ENCODE data around the gene MAEA. TPM values are rescaled to one million over a fixed set of nuclear protein-coding genes. Genes with fewer than 3 reads are reported as not detected.
A peak's percentile ranks its signal among the peaks of the same experiment; 100 is the strongest.
"Not testable (repeated sequence)": the region's sequence is repeated elsewhere in the genome, so short reads cannot be mapped to it uniquely, and the experiment has no call there.

The MAEA gene
- total RNA-seq, 8 experiments from 2014 or later: 28.5 to 80.7 (median 56.7) TPM

GRCh38 chr4:1276984-1277383 lies 12.7 kb upstream of the MAEA start:
- no peak overlapping the region for H3K27ac ChIP-seq
- no peak for ATAC-seq (replicated peaks in 6 of 8)
- H3K4me1 ChIP-seq (replicated peaks in 1 of 2): no peaks in the 10 kb centered on the region
- in situ Hi-C loops (cut with MboI; ENCODE audit: low pct_unique_long_range_greater_than_20kb in 2 of 9, low sequenced_read_pairs in 9 of 9, unreplicated experiment in 9 of 9): no loop called here
- WGBS, 10 experiments: 20 to 82% (median 61%) methylated on average over 1 to 2 of the region's 2 CpGs; no CpG with 5 or more reads in 4 of the 10 experiments
- H3K4me3 ChIP-seq: no peak overlapping the region

- no peak for ATAC-seq (replicated peaks in 6 of 8)
- no peaks in the 10 kb centered on the region for H3K4me1 ChIP-seq (replicated peaks in 1 of 2)
- in situ Hi-C loops (cut with MboI; ENCODE audit: low pct_unique_long_range_greater_than_20kb in 2 of 9, low sequenced_read_pairs in 9 of 9, unreplicated experiment in 9 of 9): no loop called here
- no peak overlapping the region for H3K27ac ChIP-seq
- WGBS, 10 experiments: 46 to 83% (median 73%) methylated on average over 3 to 15 of the region's 15 CpGs; no CpG with 5 or more reads in 1 of the 10 experiments
- H3K4me3 ChIP-seq: no peak overlapping the region
Observed at GRCh38 chr4:1277667-1278665, 11.7 kb upstream of the MAEA start.

- ATAC-seq (replicated peaks in 6 of 8): no peak
- 60 to 100% (median 82%) methylated on average over 1 to 4 of the region's 10 CpGs; no CpG with 5 or more reads in 4 of the 10 experiments for WGBS, 10 experiments
Observed at GRCh38 chr4:1279253-1279652, 10.4 kb upstream of the MAEA start.

GRCh38 chr4:1283711-1284110 lies 6.0 kb upstream of the MAEA start:
- ATAC-seq (replicated peaks in 6 of 8): no peak
- 0 to 100% (median 86%) methylated on average over 1 to 4 of the region's 9 CpGs; no CpG with 5 or more reads in 3 of the 10 experiments for WGBS, 10 experiments

More at GRCh38 chr4:1279253-1279652, 10.4 kb upstream of the MAEA start:
- no peaks in the 10 kb centered on the region for H3K4me1 ChIP-seq (replicated peaks in 1 of 2)
- in situ Hi-C loops (cut with MboI; ENCODE audit: low pct_unique_long_range_greater_than_20kb in 2 of 9, low sequenced_read_pairs in 9 of 9, unreplicated experiment in 9 of 9): no loop called here
- no peak overlapping the region for H3K27ac ChIP-seq
- no peak overlapping the region for H3K4me3 ChIP-seq

DNA sequence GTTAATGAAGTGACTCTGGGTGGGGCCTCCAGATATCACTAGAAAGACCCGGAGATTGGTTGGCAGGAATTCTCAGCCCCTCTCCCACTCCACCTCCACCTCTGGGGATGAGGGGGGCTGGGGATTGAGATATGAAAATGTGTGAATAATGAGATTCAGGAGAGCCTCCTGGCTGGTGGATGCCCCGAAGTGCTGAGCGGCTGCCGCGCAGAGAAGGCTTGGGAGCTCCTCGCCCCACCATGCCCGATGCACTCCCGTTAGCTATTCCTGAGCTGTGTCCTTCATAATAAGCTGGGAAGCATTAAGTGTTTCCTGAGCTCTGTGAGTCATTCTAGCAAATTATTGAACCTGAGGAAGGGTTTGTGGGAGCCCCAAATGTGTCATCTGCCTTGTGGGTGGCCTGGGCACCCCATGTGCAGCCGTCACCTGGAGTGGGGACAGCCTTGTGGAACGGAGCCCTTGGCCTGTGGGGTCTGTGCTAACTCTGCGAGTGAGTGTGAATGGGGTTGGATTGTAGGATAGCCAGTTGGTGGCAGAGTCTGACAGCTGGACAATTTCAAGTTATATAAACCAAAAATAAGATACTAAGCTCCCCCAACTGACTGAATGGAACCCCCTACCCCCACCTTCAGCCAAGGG lies 4.4 kb upstream of the MAEA start:
- ATAC-seq (replicated peaks in 6 of 8): no peak
- H3K4me3 ChIP-seq: no peak overlapping the region
- H3K27ac ChIP-seq: no peak overlapping the region
- 73 to 100% (median 83%) methylated on average over 1 to 8 of the region's 11 CpGs; no CpG with 5 or more reads in 5 of the 10 experiments for WGBS, 10 experiments
- in situ Hi-C loops (cut with MboI; ENCODE audit: low pct_unique_long_range_greater_than_20kb in 2 of 9, low sequenced_read_pairs in 9 of 9, unreplicated experiment in 9 of 9): no loop called here
- H3K4me1 ChIP-seq (replicated peaks in 1 of 2): peaks cover 4 to 6% of the 10 kb centered on the region in 2 donors

More at GRCh38 chr4:1283711-1284110, 6.0 kb upstream of the MAEA start:
- Histone ChIP-seq H3K4me3 (no peak overlapping the region), H3K4me1 (replicated peaks in 1 of 2) (peaks cover 2% of the 10 kb centered on the region in 2 donors), H3K27ac (no peak overlapping the region)
- in situ Hi-C loops (cut with MboI; ENCODE audit: low pct_unique_long_range_greater_than_20kb in 2 of 9, low sequenced_read_pairs in 9 of 9, unreplicated experiment in 9 of 9): no loop called here

GRCh38 chr4:1285790-1286553 lies 3.7 kb upstream of the MAEA start:
- WGBS, 10 experiments: 6 to 89% (median 67%) methylated on average over 2 to 5 of the region's 21 CpGs; no CpG with 5 or more reads in 3 of the 10 experiments
- in situ Hi-C loops (cut with MboI; ENCODE audit: low pct_unique_long_range_greater_than_20kb in 2 of 9, low sequenced_read_pairs in 9 of 9, unreplicated experiment in 9 of 9): no loop called here
- H3K4me1 ChIP-seq (replicated peaks in 1 of 2): peaks cover 6 to 9% of the 10 kb centered on the region in 2 donors
- ATAC-seq (replicated peaks in 6 of 8): peak in 1 of 8 experiments; percentile 1
- H3K27ac ChIP-seq: no peak overlapping the region
- no peak overlapping the region for H3K4me3 ChIP-seq

GRCh38 chr4:1288786-1289185 lies 905 bp upstream of the MAEA start:
- in situ Hi-C loops (cut with MboI; ENCODE audit: low pct_unique_long_range_greater_than_20kb in 2 of 9, low sequenced_read_pairs in 9 of 9, unreplicated experiment in 9 of 9): no loop called here
- ATAC-seq (replicated peaks in 6 of 8): no peak
- Histone ChIP-seq H3K27ac (peak overlapping the region; percentile 63 to 87), H3K4me3 (peak overlapping the region; percentile 71 to 99 (median 90)), H3K4me1 (replicated peaks in 1 of 2) (peaks cover 12 to 20% of the 10 kb centered on the region in 2 donors)
- WGBS, 10 experiments: 40 to 100% (median 95%) methylated on average over 1 to 7 of the region's 7 CpGs; no CpG with 5 or more reads in 3 of the 10 experiments

DNA sequence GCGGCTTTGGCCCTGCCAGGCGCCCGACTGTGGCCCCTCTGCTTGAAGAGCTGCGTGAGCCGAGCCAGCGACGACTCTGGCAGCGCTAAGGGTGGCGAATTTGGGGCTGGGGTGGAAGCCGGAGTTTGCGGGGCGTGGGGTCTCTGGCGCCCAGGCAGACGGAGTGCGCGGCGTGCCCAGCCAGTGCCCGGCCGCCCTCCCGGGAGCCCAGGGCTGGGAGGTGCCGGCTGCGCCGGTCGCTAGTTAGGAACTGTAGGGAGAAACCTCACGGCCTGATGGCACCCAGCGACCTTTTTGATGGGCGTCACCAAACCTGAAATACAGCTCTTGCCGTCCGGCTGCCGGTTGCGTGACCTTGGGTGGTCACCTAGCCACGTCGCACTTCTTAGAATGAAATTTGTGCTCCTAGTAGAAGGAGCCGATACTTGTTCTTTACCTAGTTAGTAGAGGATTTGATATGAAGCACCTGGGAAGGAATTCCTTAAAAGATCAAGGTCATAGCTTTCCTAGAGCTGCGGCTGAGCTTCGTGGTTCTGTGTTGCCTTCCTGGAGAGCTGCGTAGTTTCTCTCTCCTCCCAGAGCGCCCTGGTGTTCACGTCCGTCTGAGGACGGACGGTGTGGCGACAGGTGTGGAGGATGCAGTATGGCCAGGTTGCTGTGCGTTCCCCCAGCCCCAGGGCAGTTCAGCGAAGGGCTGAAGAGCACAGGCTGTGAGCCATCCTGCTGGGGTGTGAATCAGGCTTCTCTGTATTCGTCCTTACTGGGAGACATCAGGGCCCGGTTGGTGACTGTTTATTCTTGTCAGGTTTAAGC lies 680 bp downstream of the MAEA start:
- WGBS, 10 experiments: 0 to 15% (median 1%) methylated on average over 3 to 22 of the region's 47 CpGs; no CpG with 5 or more reads in 4 of the 10 experiments
- ATAC-seq (replicated peaks in 6 of 8): peak in 4 of 8 experiments; percentile 0 to 3 (median 2)
- peaks cover 12 to 20% of the 10 kb centered on the region in 2 donors for H3K4me1 ChIP-seq (replicated peaks in 1 of 2)
- peak overlapping the region; percentile 72 to 98 for H3K27ac ChIP-seq
- in situ Hi-C loops (cut with MboI; ENCODE audit: low pct_unique_long_range_greater_than_20kb in 2 of 9, low sequenced_read_pairs in 9 of 9, unreplicated experiment in 9 of 9): no loop called here
- peak overlapping the region; percentile 71 to 99 (median 90) for H3K4me3 ChIP-seq

DNA sequence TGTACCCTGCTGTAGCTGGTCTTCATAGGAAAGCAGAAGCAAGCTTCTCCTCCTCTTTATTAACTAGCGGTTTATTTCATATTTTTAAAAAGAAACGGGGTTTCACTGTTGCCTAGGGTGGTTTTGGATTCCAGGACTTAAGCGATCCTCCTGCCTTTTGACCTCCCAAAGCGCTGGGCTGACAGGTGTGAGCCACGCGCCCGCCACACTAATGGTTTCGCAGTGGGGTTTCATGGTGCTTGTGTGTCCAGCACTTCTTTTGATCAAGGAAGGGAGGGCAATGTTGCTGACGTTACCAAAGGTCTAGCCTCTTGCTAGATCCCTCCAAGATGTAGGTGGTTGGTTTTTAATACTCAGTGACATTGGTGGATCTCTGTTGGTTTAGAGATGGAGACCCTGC lies 1.4 kb downstream of the MAEA start:
- H3K4me1 ChIP-seq (replicated peaks in 1 of 2): peaks cover 12 to 20% of the 10 kb centered on the region in 2 donors
- H3K4me3 ChIP-seq: peak overlapping the region; percentile 71 to 99 (median 90)
- WGBS, 10 experiments: 0 to 75% (median 46%) methylated on average over 1 to 7 of the region's 9 CpGs; no CpG with 5 or more reads in 3 of the 10 experiments
- in situ Hi-C loops (cut with MboI; ENCODE audit: low pct_unique_long_range_greater_than_20kb in 2 of 9, low sequenced_read_pairs in 9 of 9, unreplicated experiment in 9 of 9): no loop called here
- ATAC-seq (replicated peaks in 6 of 8): no peak
- peak overlapping the region; percentile 72 to 98 for H3K27ac ChIP-seq

- Histone ChIP-seq H3K4me3 (no peak overlapping the region), H3K4me1 (replicated peaks in 1 of 2) (peaks cover 12 to 20% of the 10 kb centered on the region in 2 donors), H3K27ac (no peak overlapping the region)
- 40 to 100% (median 85%) methylated on average over 1 to 10 of the region's 11 CpGs; no CpG with 5 or more reads in 5 of the 10 experiments for WGBS, 10 experiments
- in situ Hi-C loops (cut with MboI; ENCODE audit: low pct_unique_long_range_greater_than_20kb in 2 of 9, low sequenced_read_pairs in 9 of 9, unreplicated experiment in 9 of 9): no loop called here
- no peak for ATAC-seq (replicated peaks in 6 of 8)
Observed at GRCh38 chr4:1291996-1292702, 2.5 kb downstream of the MAEA start.

GRCh38 chr4:1292703-1293011 lies 3.0 kb downstream of the MAEA start:
- H3K4me1 ChIP-seq (replicated peaks in 1 of 2): peaks cover 12 to 20% of the 10 kb centered on the region in 2 donors
- in situ Hi-C loops (cut with MboI; ENCODE audit: low pct_unique_long_range_greater_than_20kb in 2 of 9, low sequenced_read_pairs in 9 of 9, unreplicated experiment in 9 of 9); H3K4me3 ChIP-seq; H3K27ac ChIP-seq; ATAC-seq (replicated peaks in 6 of 8): not testable (repeated sequence)
- 80 to 100% methylated on average over 1 to 2 of the region's 8 CpGs; no CpG with 5 or more reads in 8 of the 10 experiments for WGBS, 10 experiments

All from motor neuron (in vitro differentiated cells).